CD4-positive, alpha-beta T cell (primary cell): ENCODE measurements around the gene ZAR1. TPM values are rescaled to one million over a fixed set of nuclear protein-coding genes. Genes with fewer than 3 reads are reported as not detected.

Experiments used
- ATAC-seq: fragments of 200-7000 bp; cut with Tn5 transposase; one replicate; pipeline ENCODE4 v1.10.0; 2022; ENCODE audit warnings: mild to moderate bottlenecking; ENCODE audit not compliant: poor library complexity
- CTCF ChIA-PET: fragments of 350-600 bp; sonication (Branson Sonifier 250); formaldehyde crosslinking; loops from one replicate; lab custom pipeline; 2021; ENCODE audit warnings: antibody characterized with exemption, inconsistent platforms; lab: Charles Lee
- POLR2A ChIA-PET: fragments of 350-600 bp; sonication (Branson Sonifier 250); formaldehyde crosslinking; loops from one replicate; lab custom pipeline; 2021; ENCODE audit warnings: antibody characterized with exemption, inconsistent platforms; lab: Charles Lee
- DNase-seq, 14 experiments: peaks; one replicate each; pipeline ENCODE4 v3.0.0-alpha.2; 2013 to 2020; ENCODE audit warnings: mixed read lengths in 2 of 14
- H3K27ac ChIP-seq, 2 donors: one replicate each; pipeline versions ENCODE4 v1.5.1 to v1.7.0; 2013; ENCODE audit warnings: low read length in 2 of 2, low read depth in 1 of 2, mild to moderate bottlenecking in 1 of 2
- H3K27me3 ChIP-seq, 2 experiments: 1 replicate in 1 of 2; 2 replicates in 1 of 2; pipeline versions ENCODE4 v1.6.1 to v1.7.0; 2013; ENCODE audit warnings: low read length in 2 of 2, control low read depth in 1 of 2, mild to moderate bottlenecking in 1 of 2, moderate library complexity in 1 of 2; ENCODE audit not compliant: insufficient read depth in 2 of 2, control insufficient read depth in 1 of 2
- H3K36me3 ChIP-seq: one replicate; pipeline ENCODE4 v1.6.1; 2013; ENCODE audit warnings: low read length, control low read depth; ENCODE audit not compliant: insufficient read depth
- H3K4me1 ChIP-seq: one replicate; pipeline ENCODE4 v1.6.1; 2013; ENCODE audit warnings: low read length, control low read depth; ENCODE audit not compliant: insufficient read depth
- H3K4me3 ChIP-seq: one replicate; pipeline ENCODE4 v1.5.1; 2013; ENCODE audit warnings: mild to moderate bottlenecking, low read length, moderate library complexity
- H3K9me3 ChIP-seq, 2 experiments: 1 replicate in 1 of 2; 2 replicates in 1 of 2; pipeline versions ENCODE4 v1.6.1 to v1.7.0; 2013; ENCODE audit warnings: low read length in 2 of 2, mild to moderate bottlenecking in 2 of 2, control low read depth in 1 of 2, moderate library complexity in 1 of 2; ENCODE audit not compliant: control insufficient read depth in 1 of 2, insufficient read depth in 1 of 2
- H3K27ac Mint-ChIP-seq: one replicate; pipeline ENCODE4 v1.8.0; 2020; ENCODE audit warnings: mixed read lengths
- H3K27me3 Mint-ChIP-seq: one replicate; pipeline ENCODE4 v1.8.0; 2021; ENCODE audit warnings: mixed read lengths
- H3K36me3 Mint-ChIP-seq: one replicate; pipeline ENCODE4 v1.8.0; 2021; ENCODE audit warnings: low read depth, mixed read lengths
- H3K4me1 Mint-ChIP-seq: one replicate; pipeline ENCODE4 v1.8.0; 2021; ENCODE audit warnings: low read depth, mixed read lengths
- H3K4me3 Mint-ChIP-seq: one replicate; pipeline ENCODE4 v1.8.0; 2020; ENCODE audit warnings: mild to moderate bottlenecking, mixed read lengths
- H3K9me3 Mint-ChIP-seq: one replicate; pipeline ENCODE4 v1.8.0; 2020; ENCODE audit warnings: mixed read lengths
- intact Hi-C, 2 experiments: fragments of 100-400 bp; cut with DNase I in 1 of 2; cut with micrococcal nuclease in 1 of 2; formaldehyde crosslinking; loops; one replicate each; pipeline versions ENCODE4 v1.15.1 to v1.9.0; 2023 to 2025; cut with DNase I, micrococcal nuclease
- total RNA-seq, 174 experiments: library from RNA in 2 of 174; stranded (reverse) in 2 of 174; gene quantifications; one replicate each; pipeline ENCODE4 v1.2.3 and lab custom pipeline; 2021 to 2026
- TF ChIP-seq, protein P1 (sequence below): fragments of 200-600 bp; IDR thresholded peaks from one replicate; pipeline ENCODE4 v1.8.0; 2022; ENCODE audit warnings: antibody characterized with exemption, mild to moderate bottlenecking

The ZAR1 gene
- total RNA-seq, 2 experiments from 2014 or later: not detected

DNA sequence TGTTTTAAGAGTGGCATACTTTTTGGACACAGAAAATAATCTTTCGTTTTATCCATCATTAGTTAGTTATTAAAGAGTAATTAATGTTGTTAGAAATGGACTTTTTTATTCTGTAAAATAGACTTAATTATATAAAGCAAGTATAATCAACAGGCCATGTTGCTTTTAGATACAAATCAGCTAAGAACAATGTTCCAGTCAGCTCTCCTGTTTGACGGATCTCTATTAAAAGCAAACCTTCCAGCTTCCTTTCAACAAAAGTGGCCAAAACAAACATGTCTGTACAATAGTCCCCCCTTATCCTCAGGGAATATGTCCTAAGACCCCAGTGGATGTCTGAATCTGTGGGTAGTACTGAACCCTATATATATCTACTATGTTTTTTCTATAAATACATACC lies 11.8 kb upstream of the ZAR1 start:
- Histone ChIP-seq H3K27me3 (peaks cover 20 to 22% of the 10 kb centered on the region in 2 experiments), H3K4me3 (no peak overlapping the region), H3K36me3 (no peaks in the 10 kb centered on the region), H3K27ac (no peak overlapping the region), H3K4me1 (peaks cover 6% of the 10 kb centered on the region), H3K9me3 (no peaks in the 10 kb centered on the region)
- TF ChIP-seq, protein P1, sequence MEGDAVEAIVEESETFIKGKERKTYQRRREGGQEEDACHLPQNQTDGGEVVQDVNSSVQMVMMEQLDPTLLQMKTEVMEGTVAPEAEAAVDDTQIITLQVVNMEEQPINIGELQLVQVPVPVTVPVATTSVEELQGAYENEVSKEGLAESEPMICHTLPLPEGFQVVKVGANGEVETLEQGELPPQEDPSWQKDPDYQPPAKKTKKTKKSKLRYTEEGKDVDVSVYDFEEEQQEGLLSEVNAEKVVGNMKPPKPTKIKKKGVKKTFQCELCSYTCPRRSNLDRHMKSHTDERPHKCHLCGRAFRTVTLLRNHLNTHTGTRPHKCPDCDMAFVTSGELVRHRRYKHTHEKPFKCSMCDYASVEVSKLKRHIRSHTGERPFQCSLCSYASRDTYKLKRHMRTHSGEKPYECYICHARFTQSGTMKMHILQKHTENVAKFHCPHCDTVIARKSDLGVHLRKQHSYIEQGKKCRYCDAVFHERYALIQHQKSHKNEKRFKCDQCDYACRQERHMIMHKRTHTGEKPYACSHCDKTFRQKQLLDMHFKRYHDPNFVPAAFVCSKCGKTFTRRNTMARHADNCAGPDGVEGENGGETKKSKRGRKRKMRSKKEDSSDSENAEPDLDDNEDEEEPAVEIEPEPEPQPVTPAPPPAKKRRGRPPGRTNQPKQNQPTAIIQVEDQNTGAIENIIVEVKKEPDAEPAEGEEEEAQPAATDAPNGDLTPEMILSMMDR: no peak
- intact Hi-C loops: no loop called here
- Mint-ChIP-seq H3K36me3 (no peaks in the 10 kb centered on the region), H3K27ac (no peak overlapping the region), H3K27me3 (peaks cover 45% of the 10 kb centered on the region), H3K4me3 (no peak overlapping the region), H3K4me1 (no peaks in the 10 kb centered on the region), H3K9me3 (no peaks in the 10 kb centered on the region)
- ATAC-seq (no peak), DNase-seq (no peak)
- ChIA-PET CTCF (no interaction called here), POLR2A (no interaction called here)

DNA sequence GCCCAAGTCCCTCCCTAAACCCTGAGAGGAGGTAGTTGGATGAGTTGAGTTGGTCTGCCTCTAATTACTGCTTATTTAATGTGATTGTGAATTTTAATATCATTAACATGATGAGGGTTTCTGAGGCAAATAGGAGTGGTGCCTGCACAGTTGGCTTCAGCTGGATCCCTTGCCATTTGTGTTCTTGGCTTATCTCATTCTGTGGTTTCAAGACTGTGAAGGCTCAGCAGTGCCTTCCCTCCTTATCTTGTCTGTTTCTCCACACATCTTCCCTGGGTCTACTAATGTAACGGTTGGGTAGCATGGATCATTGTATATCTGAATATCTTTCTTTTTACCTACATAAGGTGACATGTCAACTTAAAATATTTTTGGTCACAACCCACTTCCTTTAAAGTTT lies 8.5 kb upstream of the ZAR1 start:
- Histone ChIP-seq H3K27ac (no peak overlapping the region), H3K9me3 (peaks cover 0 to 5% of the 10 kb centered on the region in 2 experiments), H3K27me3 (peaks cover 36 to 48% of the 10 kb centered on the region in 2 experiments), H3K4me1 (peaks cover 18% of the 10 kb centered on the region), H3K4me3 (no peak overlapping the region), H3K36me3 (no peaks in the 10 kb centered on the region)
- DNase-seq (no peak), ATAC-seq (no peak)
- intact Hi-C loops: no loop called here
- no peaks in the 10 kb centered on the region for H3K9me3 Mint-ChIP-seq
- TF ChIP-seq, protein P1: no peak
- no peak overlapping the region for H3K4me3 Mint-ChIP-seq
- no peaks in the 10 kb centered on the region for H3K36me3 Mint-ChIP-seq
- CTCF ChIA-PET: no interaction called here
- peaks cover 62% of the 10 kb centered on the region for H3K27me3 Mint-ChIP-seq
- POLR2A ChIA-PET: interaction anchor here (0.6 kb wide), 1 partner anchor 267 kb away, joined by 4 read pairs; no protein-coding TSS in a partner anchor
- no peak overlapping the region for H3K27ac Mint-ChIP-seq
- peaks cover 12% of the 10 kb centered on the region for H3K4me1 Mint-ChIP-seq

DNA sequence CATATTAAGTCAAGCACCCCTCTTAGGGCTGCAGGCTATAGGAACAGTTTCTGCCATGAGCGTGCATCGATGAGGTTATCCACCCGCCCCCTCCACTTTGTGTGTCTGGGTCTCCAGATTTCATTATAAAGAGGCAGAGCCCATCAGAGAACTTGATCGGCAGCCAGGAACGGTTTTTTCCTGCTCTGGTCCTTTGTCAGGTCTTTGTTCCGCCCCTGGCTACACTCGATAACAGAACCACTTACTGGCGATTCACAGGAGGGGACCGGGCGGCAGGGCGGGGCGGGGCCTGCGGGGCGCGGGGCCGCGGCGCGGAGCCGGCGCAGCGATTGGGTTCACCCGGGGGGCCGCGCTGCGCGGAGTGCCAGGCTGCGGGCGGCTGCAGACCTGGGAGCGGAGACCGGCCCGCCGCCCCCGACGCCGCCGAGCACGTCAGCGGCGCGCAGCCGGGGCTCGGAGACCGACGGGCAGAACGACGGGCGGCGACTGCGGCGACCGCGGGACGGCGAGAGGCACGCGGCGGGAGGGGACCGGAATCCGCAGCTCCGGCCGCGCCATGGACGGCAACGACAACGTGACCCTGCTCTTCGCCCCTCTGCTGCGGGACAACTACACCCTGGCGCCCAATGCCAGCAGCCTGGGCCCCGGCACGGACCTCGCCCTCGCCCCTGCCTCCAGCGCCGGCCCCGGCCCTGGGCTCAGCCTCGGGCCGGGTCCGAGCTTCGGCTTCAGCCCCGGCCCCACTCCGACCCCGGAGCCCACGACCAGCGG lies 6.9 kb upstream of the ZAR1 start, which contains the start of gene SLC10A4:
SLC10A4 (plus strand) TSS at position 338 of the 771 bp plus-strand sequence; CDS start at position 557, 219 bp downstream.
- intact Hi-C loops: no loop called here
- H3K36me3 ChIP-seq: no peaks in the 10 kb centered on the region
- peaks cover 40 to 64% of the 10 kb centered on the region in 2 experiments for H3K27me3 ChIP-seq
- Mint-ChIP-seq H3K9me3 (no peaks in the 10 kb centered on the region), H3K36me3 (no peaks in the 10 kb centered on the region), H3K27me3 (peaks cover 76% of the 10 kb centered on the region), H3K4me1 (peaks cover 12% of the 10 kb centered on the region), H3K4me3 (peak within 1 kb of the TSS; percentile 74), H3K27ac (no peak within 1 kb of the TSS)
- peak within 1 kb of the TSS; percentile 16 for H3K4me3 ChIP-seq
- ATAC-seq (peak; percentile 38), DNase-seq (peak in 3 of 14 experiments; percentile 6 to 25 (median 23))
- TF ChIP-seq, protein P1: no peak
- CTCF ChIA-PET: no interaction called here
- peaks cover 18% of the 10 kb centered on the region for H3K4me1 ChIP-seq
- peaks cover 0 to 5% of the 10 kb centered on the region in 2 experiments for H3K9me3 ChIP-seq
- no peak within 1 kb of the TSS for H3K27ac ChIP-seq
- POLR2A ChIA-PET: interaction anchor here (0.5 to 0.6 kb wide), 2 partner anchors 11 to 141 kb away, joined by 3 to 6 read pairs; no protein-coding TSS in a partner anchor
